KMS-11 (cell line): ENCODE results near the gene CACNA1E.
"Not testable (repeated sequence)": the region's sequence is repeated elsewhere in the genome, so short reads cannot be mapped to it uniquely, and the experiment has no call there.

Experiments
- H2AFZ ChIP-seq: fragments of 200-600 bp; sonication (generic); 2 replicates; pipeline ENCODE4 v1.6.1; 2016; ENCODE audit warnings: antibody characterized with exemption, mixed run types, low read depth
- H3K27ac ChIP-seq: fragments of 200-600 bp; sonication (generic); 2 replicates; pipeline ENCODE4 v1.6.1; 2016; ENCODE audit warnings: mild to moderate bottlenecking, mixed run types
- H3K27me3 ChIP-seq: fragments of 200-600 bp; sonication (generic); 2 replicates; pipeline ENCODE4 v1.6.1; 2017; ENCODE audit warnings: mild to moderate bottlenecking, low read depth, mixed run types, moderate library complexity; ENCODE audit not compliant: insufficient read depth
- H3K36me3 ChIP-seq: fragments of 200-600 bp; sonication (generic); 2 replicates; pipeline ENCODE4 v1.6.1; 2017; ENCODE audit warnings: mild to moderate bottlenecking, mixed run types; ENCODE audit not compliant: insufficient read depth
- H3K4me1 ChIP-seq: fragments of 200-600 bp; sonication (generic); 2 replicates; pipeline ENCODE4 v1.6.1; 2016; ENCODE audit warnings: mild to moderate bottlenecking, low read depth, mixed run types; ENCODE audit not compliant: poor library complexity, severe bottlenecking
- H3K4me2 ChIP-seq: fragments of 200-600 bp; sonication (generic); 2 replicates; pipeline ENCODE4 v1.7.0; 2016; ENCODE audit warnings: mild to moderate bottlenecking, mixed run types
- H3K4me3 ChIP-seq: fragments of 200-600 bp; sonication (generic); IDR thresholded peaks from 2 replicates; pipeline ENCODE4 v1.6.1; 2017; ENCODE audit warnings: low read depth, low read length, mixed read lengths; ENCODE audit not compliant: insufficient read depth
- H3K79me2 ChIP-seq: fragments of 200-600 bp; sonication (generic); 2 replicates; pipeline ENCODE4 v1.6.1; 2016; ENCODE audit warnings: low read depth, mixed run types; ENCODE audit not compliant: insufficient read depth
- H3K9ac ChIP-seq: fragments of 200-600 bp; sonication (generic); 2 replicates; pipeline ENCODE4 v1.6.1; 2016; ENCODE audit warnings: mild to moderate bottlenecking, mixed run types
- H4K20me1 ChIP-seq: fragments of 200-600 bp; sonication (generic); 2 replicates; pipeline ENCODE4 v1.6.1; 2016; ENCODE audit warnings: mild to moderate bottlenecking, mixed run types; ENCODE audit not compliant: insufficient read depth
- CTCF ChIP-seq: fragments of 200-600 bp; sonication (generic); conservative IDR thresholded peaks from 2 replicates; pipeline ENCODE4 v1.6.1; 2017; ENCODE audit warnings: low read depth, mild to moderate bottlenecking, antibody characterized with exemption, low read length, moderate library complexity, mixed read lengths

Gene CACNA1E

GRCh38 chr1:181817091-181817490, 333.8 kb downstream of the CACNA1E start:
- no peak overlapping the region for H2AFZ ChIP-seq
- H3K4me3 ChIP-seq, result no peak overlapping the region
- no peak overlapping the region for H3K9ac ChIP-seq
- no peaks in the 10 kb centered on the region for H3K36me3 ChIP-seq
- H3K4me2 ChIP-seq, result no peak overlapping the region
- no peak for TF ChIP-seq CTCF
- no peaks in the 10 kb centered on the region for H4K20me1 ChIP-seq
- no peaks in the 10 kb centered on the region for H3K79me2 ChIP-seq
- H3K27me3 ChIP-seq, result no peaks in the 10 kb centered on the region
- H3K4me1 ChIP-seq, result no peaks in the 10 kb centered on the region
- no peak overlapping the region for H3K27ac ChIP-seq

GRCh38 chr1:181818459-181818858, 335.1 kb downstream of the CACNA1E start:
- Histone ChIP-seq H3K79me2 (no peaks in the 10 kb centered on the region), H3K27ac (no peak overlapping the region), H3K27me3 (no peaks in the 10 kb centered on the region), H3K4me2 (no peak overlapping the region), H4K20me1 (no peaks in the 10 kb centered on the region), H3K4me1 (no peaks in the 10 kb centered on the region), H3K4me3 (no peak overlapping the region), H3K9ac (no peak overlapping the region), H2AFZ (no peak overlapping the region), H3K36me3 (no peaks in the 10 kb centered on the region)
- TF ChIP-seq CTCF, result no peak

GRCh38 chr1:181818943-181819342, 335.6 kb downstream of the CACNA1E start:
- no peak overlapping the region for H3K27ac ChIP-seq

GRCh38 chr1:181821701-181822100, 338.4 kb downstream of the CACNA1E start:
- no peaks in the 10 kb centered on the region for H3K79me2 ChIP-seq

More at GRCh38 chr1:181818943-181819342, 335.6 kb downstream of the CACNA1E start:
- no peaks in the 10 kb centered on the region for H3K27me3 ChIP-seq
- no peak overlapping the region for H2AFZ ChIP-seq
- no peak overlapping the region for H3K4me3 ChIP-seq
- no peaks in the 10 kb centered on the region for H3K79me2 ChIP-seq
- H3K36me3 ChIP-seq, result no peaks in the 10 kb centered on the region
- no peak for TF ChIP-seq CTCF
- H3K4me1 ChIP-seq, result no peaks in the 10 kb centered on the region
- no peaks in the 10 kb centered on the region for H4K20me1 ChIP-seq
- H3K4me2 ChIP-seq, result no peak overlapping the region
- H3K9ac ChIP-seq, result no peak overlapping the region

GRCh38 chr1:181832173-181832880, 349.0 kb downstream of the CACNA1E start:
- not testable (repeated sequence) for H3K4me2 ChIP-seq, H3K27me3 ChIP-seq, H3K4me3 ChIP-seq, H4K20me1 ChIP-seq, H3K36me3 ChIP-seq, H3K9ac ChIP-seq, H3K4me1 ChIP-seq, H3K79me2 ChIP-seq, H2AFZ ChIP-seq, H3K27ac ChIP-seq

More at GRCh38 chr1:181821701-181822100, 338.4 kb downstream of the CACNA1E start:
- Histone ChIP-seq H3K27me3 (no peaks in the 10 kb centered on the region), H3K36me3 (no peaks in the 10 kb centered on the region), H3K9ac (no peak overlapping the region), H3K4me1 (no peaks in the 10 kb centered on the region), H3K4me2 (no peak overlapping the region), H3K4me3 (no peak overlapping the region), H2AFZ (no peak overlapping the region), H3K27ac (no peak overlapping the region), H4K20me1 (no peaks in the 10 kb centered on the region)
- TF ChIP-seq CTCF, result no peak
